Measurements from ENCODE around the gene CASS4. TPM values are rescaled to one million over a fixed set of nuclear protein-coding genes. Genes with fewer than 3 reads are reported as not detected.

The CASS4 gene
- total and polyA plus RNA-seq, 9 of the 15 experiments (the other 6 are each of a cell fraction or from before 2014, with no cell fraction given) = 8.1 to 53.8 (median 26.7) TPM

DNA sequence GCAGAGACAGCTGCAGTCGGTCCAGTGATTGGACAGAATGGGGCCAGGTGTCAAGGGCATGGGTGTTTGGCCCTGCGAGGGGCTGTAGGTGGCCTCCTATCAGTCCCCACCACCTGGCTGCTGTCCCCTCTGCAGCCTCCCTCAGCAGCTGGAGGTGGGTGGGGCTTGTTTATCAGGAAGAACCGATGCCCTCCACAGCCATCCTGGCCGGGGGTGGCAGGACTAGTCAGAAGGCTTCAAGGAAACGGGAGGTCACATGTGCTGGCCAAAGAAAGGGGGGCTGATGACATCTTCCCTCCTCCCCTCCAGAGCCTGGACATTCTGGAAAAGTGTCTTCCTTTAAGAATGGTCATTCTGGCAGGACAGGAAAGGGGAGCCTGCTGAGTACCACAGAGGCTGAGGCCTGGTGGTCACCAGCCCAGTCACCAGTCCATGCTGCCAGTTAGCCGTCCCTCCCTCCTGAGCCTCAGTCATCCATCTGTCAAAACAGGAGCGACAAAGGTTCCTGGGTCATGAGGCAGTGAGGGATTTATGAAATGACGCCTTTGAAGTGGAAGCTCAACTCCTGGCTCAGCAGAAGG, 49.1 kb upstream of the CASS4 start:
- POLR2A ChIA-PET = interaction anchor here (0.6 to 2.3 kb wide), 9 partner anchors 9 to 222 kb away, joined by 3 to 9 read pairs (median 3); partner anchors contain the start of genes AURKA, CASS4 and CSTF1
- peak; percentile 94 for FAIRE-seq
- Histone ChIP-seq H4K20me1 (replicated peaks; ENCODE audit: control insufficient read depth, insufficient read depth, low read length) (no peaks in the 10 kb centered on the region), H3K4me3 (peak overlapping the region; percentile 1; the same call in 1 of the 2 replicates), H3K36me3 (ENCODE audit: control insufficient read depth, insufficient read depth, low read length) (peaks cover 51% of the 10 kb centered on the region), H3K9ac (ENCODE audit: insufficient read depth in 1 of 2, low read depth in 2 of 2, low read length in 2 of 2) (peak overlapping the region; percentile 75 to 81), H3K27ac (ENCODE audit: extremely low read depth, low read depth, low read length) (peak overlapping the region; percentile 81), H2AFZ (ENCODE audit: low read depth, low read length) (peak overlapping the region; percentile 58), H3K27me3 (ENCODE audit: control insufficient read depth in 2 of 2, insufficient read depth in 2 of 2, low read length in 2 of 2) (no peaks in the 10 kb centered on the region), H3K4me2 (ENCODE audit: insufficient read depth, low read length) (peak overlapping the region; percentile 90), H3K79me2 (ENCODE audit: control insufficient read depth, insufficient read depth, low read length) (peaks cover 61% of the 10 kb centered on the region), H3K4me1 (replicated peaks in 1 of 2; ENCODE audit: control insufficient read depth in 2 of 2, insufficient read depth in 2 of 2, low read length in 2 of 2) (peaks cover 36 to 55% of the 10 kb centered on the region in 2 experiments), H3K9me3 (replicated peaks; ENCODE audit: control insufficient read depth, insufficient read depth, low read depth, low read length) (no peaks in the 10 kb centered on the region), H3K9me1 (ENCODE audit: control insufficient read depth, insufficient read depth, low read length) (no peaks in the 10 kb centered on the region)
- peak; percentile 68 for ATAC-seq
- BruUV-seq (replicated peaks) = no TSS peak
- in situ Hi-C loops (cut with MboI) = loop anchor here (25.0 kb wide), 1 partner anchor 1276 kb away; no protein-coding TSS in a partner anchor
- DNase-seq (ENCODE audit: extremely low read depth in 1 of 4, low spot score in 3 of 4) = peak; percentile 93 to 98 (median 96)
- CTCF ChIA-PET (ENCODE audit: low intra/inter-chr PET ratio) = no interaction called here
- intact Hi-C loops (cut with micrococcal nuclease) = loop anchor here (1.0 to 2.0 kb wide), 2 partner anchors 29 to 50 kb away; partner anchors contain the start of genes AURKA, CASS4 and CSTF1
- WGBS (ENCODE audit: insufficient coverage, low coverage, missing lambda C conversion rate) = 1% methylated on average over 8 of the region's 8 CpGs
- TF ChIP-seq MBD2 (IDR thresholded peaks at IDR 0.05; ENCODE audit: borderline replicate concordance, low read depth) (peak; percentile 79; the same call in 1 of the 2 replicates), BCL6 (CRISPR knock-in tag; IDR thresholded peaks at IDR 0.05) (no peak), POU5F1 (IDR thresholded peaks at IDR 0.05; ENCODE audit: borderline replicate concordance, low read depth, low read length, partially characterized antibody) (no peak), MAFG (tag; conservative IDR thresholded peaks at IDR 0.05) (no peak), TAF1 (IDR thresholded peaks at IDR 0.05; ENCODE audit: control insufficient read depth, extremely low read depth, insufficient read depth, low read length, severe bottlenecking) (no peak), BCOR (IDR thresholded peaks at IDR 0.05) (peak; percentile 79), ETS2 (tag; IDR thresholded peaks at IDR 0.05; ENCODE audit: borderline replicate concordance, poor library complexity, severe bottlenecking) (no peak), E2F3 (CRISPR knock-in tag; IDR thresholded peaks at IDR 0.05) (peak; percentile 45; the same call in 1 of the 2 replicates), ZNF785 (CRISPR knock-in tag; IDR thresholded peaks at IDR 0.05) (no peak)
- TF ChIP-seq, protein P1, sequence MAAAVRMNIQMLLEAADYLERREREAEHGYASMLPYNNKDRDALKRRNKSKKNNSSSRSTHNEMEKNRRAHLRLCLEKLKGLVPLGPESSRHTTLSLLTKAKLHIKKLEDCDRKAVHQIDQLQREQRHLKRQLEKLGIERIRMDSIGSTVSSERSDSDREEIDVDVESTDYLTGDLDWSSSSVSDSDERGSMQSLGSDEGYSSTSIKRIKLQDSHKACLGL (CRISPR knock-in tag; IDR thresholded peaks at IDR 0.05; ENCODE audit: borderline replicate concordance, poor library complexity, severe bottlenecking) = no peak
- TF ChIP-seq, protein P2, sequence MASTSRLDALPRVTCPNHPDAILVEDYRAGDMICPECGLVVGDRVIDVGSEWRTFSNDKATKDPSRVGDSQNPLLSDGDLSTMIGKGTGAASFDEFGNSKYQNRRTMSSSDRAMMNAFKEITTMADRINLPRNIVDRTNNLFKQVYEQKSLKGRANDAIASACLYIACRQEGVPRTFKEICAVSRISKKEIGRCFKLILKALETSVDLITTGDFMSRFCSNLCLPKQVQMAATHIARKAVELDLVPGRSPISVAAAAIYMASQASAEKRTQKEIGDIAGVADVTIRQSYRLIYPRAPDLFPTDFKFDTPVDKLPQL (IDR thresholded peaks at IDR 0.05; ENCODE audit: extremely low read depth, insufficient read length) = no peak
- TF ChIP-seq, protein P3, sequence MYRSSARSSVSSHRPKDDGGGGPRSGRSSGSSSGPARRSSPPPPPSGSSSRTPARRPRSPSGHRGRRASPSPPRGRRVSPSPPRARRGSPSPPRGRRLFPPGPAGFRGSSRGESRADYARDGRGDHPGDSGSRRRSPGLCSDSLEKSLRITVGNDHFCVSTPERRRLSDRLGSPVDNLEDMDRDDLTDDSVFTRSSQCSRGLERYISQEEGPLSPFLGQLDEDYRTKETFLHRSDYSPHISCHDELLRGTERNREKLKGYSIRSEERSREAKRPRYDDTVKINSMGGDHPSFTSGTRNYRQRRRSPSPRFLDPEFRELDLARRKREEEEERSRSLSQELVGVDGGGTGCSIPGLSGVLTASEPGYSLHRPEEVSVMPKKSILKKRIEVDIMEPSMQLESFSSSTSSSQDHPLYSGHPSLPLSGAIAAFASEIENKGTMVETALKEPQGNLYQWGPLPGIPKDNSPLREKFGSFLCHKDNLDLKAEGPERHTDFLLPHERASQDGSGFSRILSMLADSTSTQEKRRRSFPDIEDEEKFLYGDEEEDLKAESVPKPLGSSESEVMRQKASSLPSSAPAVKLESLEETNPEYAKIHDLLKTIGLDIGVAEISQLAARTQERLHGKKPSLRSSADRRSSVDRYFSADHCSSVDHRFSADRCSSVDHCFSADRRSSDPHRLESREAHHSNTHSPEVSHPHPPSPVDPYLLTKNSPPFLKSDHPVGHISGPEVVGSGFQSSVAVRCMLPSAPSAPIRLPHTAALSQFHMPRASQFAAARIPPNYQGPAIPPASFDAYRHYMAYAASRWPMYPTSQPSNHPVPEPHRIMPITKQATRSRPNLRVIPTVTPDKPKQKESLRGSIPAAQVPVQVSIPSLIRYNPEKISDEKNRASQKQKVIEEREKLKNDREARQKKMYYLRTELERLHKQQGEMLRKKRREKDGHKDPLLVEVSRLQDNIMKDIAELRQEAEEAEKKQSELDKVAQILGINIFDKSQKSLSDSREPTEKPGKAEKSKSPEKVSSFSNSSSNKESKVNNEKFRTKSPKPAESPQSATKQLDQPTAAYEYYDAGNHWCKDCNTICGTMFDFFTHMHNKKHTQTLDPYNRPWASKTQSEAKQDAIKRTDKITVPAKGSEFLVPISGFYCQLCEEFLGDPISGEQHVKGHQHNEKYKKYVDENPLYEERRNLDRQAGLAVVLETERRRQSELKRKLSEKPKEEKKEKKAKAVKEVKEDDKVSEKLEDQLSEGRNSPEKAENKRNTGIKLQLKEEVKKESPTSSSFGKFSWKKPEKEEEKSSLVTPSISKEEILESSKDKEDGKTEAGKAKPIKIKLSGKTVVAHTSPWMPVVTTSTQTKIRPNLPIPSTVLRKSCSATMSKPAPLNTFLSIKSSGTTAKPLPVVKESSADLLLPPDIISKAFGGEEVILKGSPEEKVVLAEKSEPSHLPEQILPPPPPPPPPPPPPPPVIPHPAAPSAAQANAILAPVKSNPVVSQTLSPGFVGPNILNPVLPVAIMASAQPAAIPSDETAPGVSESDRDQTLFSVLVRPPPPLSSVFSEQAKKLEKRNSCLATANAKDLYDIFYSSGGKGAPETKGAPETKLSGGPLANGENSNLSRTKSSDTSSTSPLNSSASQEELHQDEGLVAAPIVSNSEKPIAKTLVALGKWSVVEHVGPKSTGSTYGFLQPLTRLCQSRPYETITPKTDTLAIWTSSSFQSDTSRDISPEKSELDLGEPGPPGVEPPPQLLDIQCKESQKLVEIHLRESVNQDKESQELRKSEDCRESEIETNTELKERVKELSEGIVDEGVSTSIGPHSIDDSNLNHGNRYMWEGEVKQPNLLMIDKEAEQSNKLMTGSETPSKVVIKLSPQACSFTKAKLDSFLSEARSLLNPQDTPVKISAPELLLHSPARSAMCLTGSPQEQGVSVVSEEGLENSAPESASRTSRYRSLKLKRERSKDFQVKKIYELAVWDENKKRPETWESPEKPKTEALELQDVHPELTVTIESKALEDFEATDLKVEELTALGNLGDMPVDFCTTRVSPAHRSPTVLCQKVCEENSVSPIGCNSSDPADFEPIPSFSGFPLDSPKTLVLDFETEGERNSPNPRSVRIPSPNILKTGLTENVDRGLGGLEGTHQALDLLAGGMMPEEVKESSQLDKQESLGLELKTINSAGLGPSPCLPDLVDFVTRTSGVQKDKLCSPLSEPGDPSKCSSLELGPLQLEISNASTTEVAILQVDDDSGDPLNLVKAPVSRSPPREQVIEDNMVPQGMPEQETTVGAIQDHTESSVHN (IDR thresholded peaks at IDR 0.05; ENCODE audit: borderline replicate concordance in 1 of 2, low read depth in 1 of 2) = no peak
